ENCODE results near the gene B3GAT1.

B3GAT1 gene

DNA sequence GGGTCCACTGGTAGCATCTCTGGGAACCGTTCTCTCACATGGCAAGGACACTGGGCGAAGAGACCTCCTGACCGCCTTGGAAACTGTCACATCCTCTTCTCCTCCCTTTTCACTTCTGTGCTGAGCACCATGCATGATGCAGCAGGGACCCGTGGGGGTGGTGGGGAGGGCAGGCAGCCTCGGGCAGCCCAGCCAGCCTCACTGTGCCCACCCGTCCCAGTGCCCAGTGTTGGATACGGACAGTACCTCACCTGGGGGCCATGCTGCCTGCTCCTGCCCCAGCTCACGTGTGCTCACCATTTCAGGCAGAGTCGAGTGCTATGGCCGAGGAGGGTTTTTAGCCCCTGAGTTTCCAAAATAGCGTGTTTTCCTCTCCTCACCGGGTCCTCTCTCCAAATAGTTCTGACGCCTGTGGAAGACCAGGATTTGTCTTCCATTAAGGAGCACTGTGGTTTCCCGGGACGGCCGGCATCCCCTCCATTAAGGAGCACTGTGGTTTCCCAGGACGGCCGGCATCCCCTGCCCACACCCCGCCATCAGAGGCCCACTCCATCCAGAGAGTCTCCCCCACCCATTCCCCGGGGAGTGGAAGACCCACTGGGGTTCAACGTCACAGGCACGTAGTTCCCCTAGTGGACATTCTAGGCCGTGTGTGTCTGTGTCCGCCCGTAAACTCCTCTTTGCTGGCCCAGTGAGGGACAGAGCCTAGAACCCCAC lies 22.4 kb downstream of the B3GAT1 start:
- DNase-seq (ENCODE audit: low spot score): no peak
- TF ChIP-seq, protein P1, sequence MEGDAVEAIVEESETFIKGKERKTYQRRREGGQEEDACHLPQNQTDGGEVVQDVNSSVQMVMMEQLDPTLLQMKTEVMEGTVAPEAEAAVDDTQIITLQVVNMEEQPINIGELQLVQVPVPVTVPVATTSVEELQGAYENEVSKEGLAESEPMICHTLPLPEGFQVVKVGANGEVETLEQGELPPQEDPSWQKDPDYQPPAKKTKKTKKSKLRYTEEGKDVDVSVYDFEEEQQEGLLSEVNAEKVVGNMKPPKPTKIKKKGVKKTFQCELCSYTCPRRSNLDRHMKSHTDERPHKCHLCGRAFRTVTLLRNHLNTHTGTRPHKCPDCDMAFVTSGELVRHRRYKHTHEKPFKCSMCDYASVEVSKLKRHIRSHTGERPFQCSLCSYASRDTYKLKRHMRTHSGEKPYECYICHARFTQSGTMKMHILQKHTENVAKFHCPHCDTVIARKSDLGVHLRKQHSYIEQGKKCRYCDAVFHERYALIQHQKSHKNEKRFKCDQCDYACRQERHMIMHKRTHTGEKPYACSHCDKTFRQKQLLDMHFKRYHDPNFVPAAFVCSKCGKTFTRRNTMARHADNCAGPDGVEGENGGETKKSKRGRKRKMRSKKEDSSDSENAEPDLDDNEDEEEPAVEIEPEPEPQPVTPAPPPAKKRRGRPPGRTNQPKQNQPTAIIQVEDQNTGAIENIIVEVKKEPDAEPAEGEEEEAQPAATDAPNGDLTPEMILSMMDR (IDR thresholded peaks at IDR 0.05; ENCODE audit: extremely low read depth, missing control alignments): no peak

DNA sequence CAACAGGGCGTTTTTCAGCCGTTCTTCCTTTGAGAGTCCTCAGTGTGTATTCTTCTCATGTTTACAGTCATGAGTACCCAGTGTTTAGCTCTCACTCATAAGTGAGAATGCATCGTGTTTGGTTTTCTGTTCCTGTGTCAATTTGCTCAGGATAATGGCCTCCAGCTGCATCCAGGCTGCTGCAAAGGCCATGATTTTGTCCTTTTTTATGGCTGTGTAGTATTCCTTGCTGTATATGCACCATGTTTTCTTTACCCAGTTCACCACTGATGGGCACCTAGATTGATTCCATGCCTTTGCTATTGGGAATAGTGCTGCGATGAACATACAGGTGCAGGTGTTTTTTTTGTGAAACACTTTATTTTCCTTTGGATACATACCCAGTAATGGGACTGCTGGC lies 23.5 kb downstream of the B3GAT1 start:
- TF ChIP-seq, protein P1 (IDR thresholded peaks at IDR 0.05; ENCODE audit: extremely low read depth, missing control alignments): no peak
- DNase-seq (ENCODE audit: low spot score): no peak

DNA sequence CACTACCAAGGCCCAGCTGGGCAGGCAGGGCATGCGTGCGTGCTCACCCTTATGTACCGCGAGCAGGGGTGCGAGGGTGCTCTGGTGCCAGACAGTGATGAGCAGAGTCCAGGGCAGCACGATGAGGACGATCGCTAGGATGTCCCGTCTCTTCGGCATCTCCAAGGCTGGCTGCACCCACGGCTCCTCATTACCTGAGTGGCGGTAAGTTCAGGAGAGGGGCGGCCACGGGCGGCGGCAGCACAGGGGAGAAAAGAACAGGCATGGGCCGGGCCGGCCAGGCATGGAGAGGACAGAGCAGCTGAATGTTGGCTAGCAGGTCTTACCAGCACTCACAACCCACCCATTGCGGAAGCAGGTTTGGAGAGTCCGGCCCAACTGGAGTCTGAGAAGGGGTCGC lies 24.5 kb downstream of the B3GAT1 start:
- no peak for DNase-seq (ENCODE audit: low spot score)
- TF ChIP-seq, protein P1 (IDR thresholded peaks at IDR 0.05; ENCODE audit: extremely low read depth, missing control alignments): no peak

DNA sequence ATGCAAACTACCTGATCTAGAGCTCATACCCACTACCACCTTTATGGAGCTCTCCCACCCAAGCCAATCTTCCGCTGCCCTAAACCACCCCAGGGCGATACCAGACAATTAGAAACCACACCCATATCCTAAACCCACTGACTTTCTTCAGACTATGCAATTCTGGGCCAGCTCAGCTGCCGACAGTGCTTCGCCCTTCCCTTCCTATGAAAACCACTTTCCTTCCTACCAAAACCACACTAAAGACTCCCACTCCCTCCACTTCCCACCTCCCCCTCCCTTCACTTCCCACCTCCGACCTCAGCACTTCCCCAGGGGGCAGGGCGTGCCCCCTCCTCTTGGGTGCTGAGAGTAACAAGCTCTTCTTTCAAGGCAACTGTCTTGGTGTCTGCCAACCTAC lies 25.1 kb downstream of the B3GAT1 start:
- DNase-seq (ENCODE audit: low spot score): no peak
- TF ChIP-seq, protein P1 (IDR thresholded peaks at IDR 0.05; ENCODE audit: extremely low read depth, missing control alignments): no peak

DNA sequence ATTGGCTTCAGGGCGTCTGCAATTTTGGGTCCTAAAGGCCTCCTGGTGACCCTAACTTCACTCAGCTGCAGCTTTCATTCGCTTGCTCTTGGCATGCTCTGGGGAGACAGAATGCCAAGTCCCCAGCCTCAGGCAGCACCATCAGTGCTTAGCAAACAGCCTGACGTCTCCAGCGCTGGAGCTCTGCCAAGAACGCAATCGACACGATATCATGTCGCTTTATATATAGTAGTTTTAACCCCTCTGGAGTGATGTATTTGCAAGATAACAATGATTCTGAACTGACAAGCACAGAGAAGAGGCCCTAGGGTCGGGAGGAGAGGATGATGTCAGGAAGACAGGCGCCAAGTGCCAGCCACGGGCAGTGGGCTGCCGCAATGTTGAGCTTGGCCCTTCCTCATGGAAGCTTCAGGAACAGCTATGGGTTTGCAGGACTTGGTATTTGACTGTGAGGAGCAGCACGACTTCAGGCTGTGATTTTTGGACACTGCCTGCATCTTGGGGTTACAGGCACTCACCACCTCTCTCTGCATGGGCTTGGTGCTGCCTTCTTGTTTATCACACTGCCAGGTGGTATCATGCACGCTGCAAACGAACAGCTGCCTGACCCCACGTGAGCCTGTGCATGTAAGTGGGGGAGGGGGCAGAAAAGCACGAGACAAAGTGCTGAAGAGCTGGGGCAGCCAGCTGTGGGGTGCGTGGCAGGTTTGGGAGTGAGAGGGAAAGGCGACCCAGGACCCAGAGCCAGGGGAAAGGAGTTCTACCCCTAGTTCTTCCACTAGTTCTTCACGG lies 26.1 kb downstream of the B3GAT1 start:
- TF ChIP-seq, protein P1 (IDR thresholded peaks at IDR 0.05; ENCODE audit: extremely low read depth, missing control alignments): no peak
- DNase-seq (ENCODE audit: low spot score): no peak

DNA sequence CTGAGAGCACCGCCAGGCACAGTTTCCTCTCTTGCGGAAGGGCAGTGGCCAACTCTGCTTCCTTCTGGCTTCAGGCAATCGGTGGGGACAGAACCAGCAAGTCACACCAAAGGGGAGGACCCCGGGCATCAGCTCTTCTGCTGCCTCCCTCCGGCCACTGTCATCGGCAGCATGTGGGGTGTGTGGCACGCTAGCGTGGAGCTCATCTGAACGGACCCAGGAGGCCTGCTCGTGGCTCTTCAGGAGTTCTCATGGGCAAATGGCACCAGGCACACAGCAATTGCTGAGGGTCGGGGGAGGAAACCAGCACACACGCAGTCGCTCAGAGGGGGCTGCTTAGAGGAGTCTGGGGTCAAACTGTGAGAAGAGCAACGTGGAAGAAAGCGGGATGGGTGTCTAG lies 26.9 kb downstream of the B3GAT1 start:
- DNase-seq (ENCODE audit: low spot score): no peak
- TF ChIP-seq, protein P1 (IDR thresholded peaks at IDR 0.05; ENCODE audit: extremely low read depth, missing control alignments): no peak

DNA sequence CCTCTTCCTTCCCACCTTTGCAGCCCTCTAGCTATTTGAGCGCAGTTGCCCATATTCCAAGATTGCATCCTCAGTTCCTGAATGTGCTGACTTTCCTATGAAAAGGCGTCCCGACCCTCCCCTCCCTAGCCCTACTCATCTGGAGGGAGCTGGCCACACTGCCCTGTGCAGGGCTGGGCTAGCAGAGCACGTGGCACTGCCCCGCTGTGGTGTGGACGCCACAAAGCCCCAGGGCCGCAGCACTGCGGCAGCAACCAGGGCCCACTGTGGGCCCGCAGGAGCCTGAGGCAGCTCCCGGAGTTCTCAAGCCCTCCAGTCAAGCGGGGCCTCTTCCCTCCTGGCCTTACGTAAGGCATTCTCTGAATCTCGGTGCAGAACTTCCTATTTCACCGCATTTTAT lies 27.6 kb downstream of the B3GAT1 start:
- TF ChIP-seq, protein P1 (IDR thresholded peaks at IDR 0.05; ENCODE audit: extremely low read depth, missing control alignments): no peak
- DNase-seq (ENCODE audit: low spot score): no peak
